HG03135 (cell line): ENCODE results near the gene HNRNPC.
"Not testable (repeated sequence)": the region's sequence is repeated elsewhere in the genome, so short reads cannot be mapped to it uniquely, and the experiment has no call there.

ENCODE experiments used
- ATAC-seq: cut with Tn5 transposase; IDR thresholded peaks from one replicate; pipeline ENCODE4 v1.9.1; 2021; ENCODE audit warnings: mild to moderate bottlenecking, moderate library complexity; ENCODE audit not compliant: unreplicated experiment

The HNRNPC gene

GRCh38 chr14:21213652-21214051, 55.6 kb downstream of the HNRNPC start:
- no peak for ATAC-seq

GRCh38 chr14:21212824-21213223, 56.4 kb downstream of the HNRNPC start:
- not testable (repeated sequence) for ATAC-seq

GRCh38 chr14:21211509-21211908, 57.7 kb downstream of the HNRNPC start:
- no peak for ATAC-seq

GRCh38 chr14:21210023-21210422, 59.2 kb downstream of the HNRNPC start:
- ATAC-seq = no peak

GRCh38 chr14:21209185-21209584, 60.1 kb downstream of the HNRNPC start:
- ATAC-seq = no peak

GRCh38 chr14:21208554-21208953, 60.7 kb downstream of the HNRNPC start:
- no peak for ATAC-seq

GRCh38 chr14:21206753-21207684, 62.2 kb downstream of the HNRNPC start:
- ATAC-seq = no peak

- ATAC-seq = no peak
Observed at GRCh38 chr14:21205678-21206581, 63.3 kb downstream of the HNRNPC start.

GRCh38 chr14:21205026-21205677, 64.1 kb downstream of the HNRNPC start:
- ATAC-seq = no peak

GRCh38 chr14:21204167-21205025, 64.8 kb downstream of the HNRNPC start:
- no peak for ATAC-seq

- ATAC-seq = no peak
Observed at GRCh38 chr14:21203470-21204166, 65.6 kb downstream of the HNRNPC start.

- ATAC-seq = no peak
Observed at GRCh38 chr14:21202463-21203358, 66.5 kb downstream of the HNRNPC start.

GRCh38 chr14:21201732-21202462, 67.3 kb downstream of the HNRNPC start:
- ATAC-seq = no peak

- no peak for ATAC-seq
Observed at GRCh38 chr14:21200752-21201461, 68.3 kb downstream of the HNRNPC start.

GRCh38 chr14:21199611-21200560, 69.4 kb downstream of the HNRNPC start:
- no peak for ATAC-seq
